Smooth muscle cell (in vitro differentiated cells): Measurements from ENCODE around the gene LOXL4. TPM values are rescaled to one million over a fixed set of nuclear protein-coding genes. Genes with fewer than 3 reads are reported as not detected.

Experiments used
- DNase-seq: peaks from one replicate; lab custom pipeline; 2025; ENCODE audit not compliant: unreplicated experiment; lab: John Stamatoyannopoulos, UW
- H2AFZ ChIP-seq: fragments of 200-600 bp; sonication (generic); 2 replicates; pipeline ENCODE4 v1.6.0; 2016; ENCODE audit warnings: antibody characterized with exemption, low read depth, mild to moderate bottlenecking
- H3F3A ChIP-seq: fragments of 200-600 bp; sonication (generic); 2 replicates; pipeline ENCODE4 v1.6.0; 2017; ENCODE audit warnings: antibody characterized with exemption, low read depth
- H3K27ac ChIP-seq: fragments of 200-600 bp; sonication (generic); 2 replicates; pipeline ENCODE4 v1.5.1; 2016; ENCODE audit warnings: low read depth, mild to moderate bottlenecking
- H3K27me3 ChIP-seq: fragments of 200-600 bp; sonication (generic); 2 replicates; pipeline ENCODE4 v1.6.1; 2016; ENCODE audit warnings: low read depth, mild to moderate bottlenecking
- H3K36me3 ChIP-seq: fragments of 200-600 bp; sonication (generic); 2 replicates; pipeline ENCODE4 v1.5.1; 2016; ENCODE audit warnings: low read depth
- H3K4me1 ChIP-seq: fragments of 200-600 bp; sonication (generic); 2 replicates; pipeline ENCODE4 v1.5.1; 2016; ENCODE audit warnings: low read depth
- H3K4me2 ChIP-seq: fragments of 200-600 bp; sonication (generic); 2 replicates; pipeline ENCODE4 v1.6.0; 2016; ENCODE audit warnings: mild to moderate bottlenecking
- H3K4me3 ChIP-seq: fragments of 200-600 bp; sonication (generic); 2 replicates; pipeline ENCODE4 v1.5.1; 2016; ENCODE audit warnings: mild to moderate bottlenecking
- H3K79me2 ChIP-seq: fragments of 200-600 bp; sonication (generic); 2 replicates; pipeline ENCODE4 v1.6.0; 2016; ENCODE audit warnings: low read depth, mild to moderate bottlenecking
- H3K9ac ChIP-seq: fragments of 200-600 bp; sonication (generic); 2 replicates; pipeline ENCODE4 v1.6.0; 2016; ENCODE audit warnings: low read depth
- H3K9me3 ChIP-seq: fragments of 200-600 bp; sonication (generic); replicated peaks from 2 replicates; pipeline ENCODE4 v1.5.1; 2016; ENCODE audit warnings: low read depth
- H4K20me1 ChIP-seq: fragments of 200-600 bp; sonication (generic); 2 replicates; pipeline ENCODE4 v1.6.0; 2016; ENCODE audit warnings: low read depth
- WGBS: methylation state at CpG from one replicate; pipeline ENCODE4 v1.1.7; 2016; ENCODE audit warnings: low lambda C conversion rate; 5-methylcytosine and 5-hydroxymethylcytosine counted together
- polyA plus RNA-seq: library from polyadenylated mRNA; unstranded; fragments of >200 nt; fragmentation: Nextera tagmentation; extraction: Ambion mirVana; gene quantifications from 2 replicates; pipeline ENCODE4 v1.2.1, GENCODE V29; 2016
- total RNA-seq: library from RNA; depleted of rRNA; stranded (reverse); fragments of >200 nt; gene quantifications from 2 replicates; pipeline ENCODE4 v1.2.3, GENCODE V29; 2014
- TF ChIP-seq, protein P1 (sequence below): fragments of 200-600 bp; sonication (generic); IDR thresholded peaks from 2 replicates; pipeline ENCODE4 v1.5.1; 2017; ENCODE audit warnings: borderline replicate concordance, mild to moderate bottlenecking, antibody characterized with exemption; ENCODE audit not compliant: insufficient read depth, poor library complexity, severe bottlenecking

The LOXL4 gene
- total and polyA plus RNA-seq, 2 experiments from 2014 or later = 19.8 to 60.2 TPM

- no peak overlapping the region for H3K9ac ChIP-seq
- H3K36me3 ChIP-seq = no peaks in the 10 kb centered on the region
- no peaks in the 10 kb centered on the region for H3K9me3 ChIP-seq
- 93% methylated on average over 8 of the region's 8 CpGs for WGBS
- peaks cover 5% of the 10 kb centered on the region for H3K4me1 ChIP-seq
- no peak overlapping the region for H3K4me2 ChIP-seq
- H3K27me3 ChIP-seq = no peaks in the 10 kb centered on the region
- H4K20me1 ChIP-seq = no peaks in the 10 kb centered on the region
- TF ChIP-seq, protein P1, sequence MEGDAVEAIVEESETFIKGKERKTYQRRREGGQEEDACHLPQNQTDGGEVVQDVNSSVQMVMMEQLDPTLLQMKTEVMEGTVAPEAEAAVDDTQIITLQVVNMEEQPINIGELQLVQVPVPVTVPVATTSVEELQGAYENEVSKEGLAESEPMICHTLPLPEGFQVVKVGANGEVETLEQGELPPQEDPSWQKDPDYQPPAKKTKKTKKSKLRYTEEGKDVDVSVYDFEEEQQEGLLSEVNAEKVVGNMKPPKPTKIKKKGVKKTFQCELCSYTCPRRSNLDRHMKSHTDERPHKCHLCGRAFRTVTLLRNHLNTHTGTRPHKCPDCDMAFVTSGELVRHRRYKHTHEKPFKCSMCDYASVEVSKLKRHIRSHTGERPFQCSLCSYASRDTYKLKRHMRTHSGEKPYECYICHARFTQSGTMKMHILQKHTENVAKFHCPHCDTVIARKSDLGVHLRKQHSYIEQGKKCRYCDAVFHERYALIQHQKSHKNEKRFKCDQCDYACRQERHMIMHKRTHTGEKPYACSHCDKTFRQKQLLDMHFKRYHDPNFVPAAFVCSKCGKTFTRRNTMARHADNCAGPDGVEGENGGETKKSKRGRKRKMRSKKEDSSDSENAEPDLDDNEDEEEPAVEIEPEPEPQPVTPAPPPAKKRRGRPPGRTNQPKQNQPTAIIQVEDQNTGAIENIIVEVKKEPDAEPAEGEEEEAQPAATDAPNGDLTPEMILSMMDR = no peak
- no peak overlapping the region for H3K27ac ChIP-seq
- no peaks in the 10 kb centered on the region for H3K79me2 ChIP-seq
- H2AFZ ChIP-seq = no peak overlapping the region
- H3F3A ChIP-seq = peaks cover 4% of the 10 kb centered on the region
- no peak for DNase-seq
- no peak overlapping the region for H3K4me3 ChIP-seq
Observed at GRCh38 chr10:98310701-98311100, 42.7 kb upstream of the LOXL4 start.

DNA sequence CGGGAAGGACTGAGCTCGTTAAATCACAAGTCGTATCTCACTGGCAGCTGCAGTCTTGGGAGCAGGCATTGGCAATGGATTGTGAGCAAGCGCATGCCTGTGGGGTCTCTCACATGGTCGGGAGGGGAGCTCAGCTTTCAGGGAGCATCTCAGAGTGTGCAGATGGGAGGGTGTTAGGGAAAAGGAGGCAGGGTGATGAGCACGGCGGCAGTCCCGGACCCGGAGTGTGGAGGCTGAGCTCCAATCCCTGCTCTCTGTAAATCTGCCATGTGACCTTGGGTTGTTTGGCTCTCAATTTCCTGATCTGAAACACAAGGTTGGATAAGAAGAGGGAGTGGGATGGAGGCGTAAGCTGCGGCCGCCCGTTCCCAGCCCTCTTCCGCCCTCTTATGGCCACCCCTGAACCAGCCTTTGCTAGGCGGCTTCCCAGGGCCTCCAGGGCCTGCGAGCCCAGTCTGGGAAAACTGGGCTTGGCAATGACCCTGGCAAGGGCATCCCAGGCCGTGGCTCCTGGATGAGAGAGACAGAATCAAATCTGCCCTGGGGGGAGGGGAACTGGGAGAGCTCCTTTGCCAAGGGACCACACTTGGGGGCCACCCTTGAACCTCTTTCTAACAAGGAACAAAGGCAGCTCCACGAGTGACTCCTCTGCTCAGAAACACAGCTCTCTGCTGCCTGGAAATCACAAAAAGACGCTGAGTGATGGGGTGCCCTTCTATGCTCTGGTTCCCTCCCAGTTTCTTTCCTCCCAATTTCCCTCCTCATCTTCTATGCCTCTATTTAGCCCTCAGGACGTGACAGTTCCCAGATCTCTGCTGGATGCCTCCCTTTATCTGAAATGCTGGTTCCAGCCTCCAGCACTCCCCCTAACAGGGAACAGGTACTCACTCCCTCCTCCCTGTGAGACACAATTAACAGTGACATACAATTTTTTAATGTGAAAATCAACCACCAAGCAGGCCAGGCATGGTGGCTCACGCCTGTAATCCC lies 41.7 kb upstream of the LOXL4 start:
- peaks cover 5% of the 10 kb centered on the region for H3K4me1 ChIP-seq
- no peak overlapping the region for H3K27ac ChIP-seq
- H3K27me3 ChIP-seq = peaks cover 3% of the 10 kb centered on the region
- H3K4me3 ChIP-seq = no peak overlapping the region
- H3K9ac ChIP-seq = no peak overlapping the region
- H3K9me3 ChIP-seq = no peaks in the 10 kb centered on the region
- TF ChIP-seq, protein P1 = peak; percentile 75
- peak; percentile 54 for DNase-seq
- H2AFZ ChIP-seq = peak overlapping the region; percentile 1
- H3K4me2 ChIP-seq = peak overlapping the region; percentile 65
- H3K36me3 ChIP-seq = no peaks in the 10 kb centered on the region
- no peaks in the 10 kb centered on the region for H4K20me1 ChIP-seq
- H3K79me2 ChIP-seq = no peaks in the 10 kb centered on the region
- H3F3A ChIP-seq = peaks cover 4% of the 10 kb centered on the region
- WGBS = 16% methylated on average over 21 of the region's 21 CpGs

GRCh38 chr10:98308669-98309365 lies 40.8 kb upstream of the LOXL4 start:
- H3K4me3 ChIP-seq = no peak overlapping the region
- H3K9ac ChIP-seq = no peak overlapping the region
- H3K27ac ChIP-seq = no peak overlapping the region

More at GRCh38 chr10:98308669-98309365, 40.8 kb upstream of the LOXL4 start:
- 38% methylated on average over 13 of the region's 13 CpGs for WGBS
- no peak for DNase-seq
- Histone ChIP-seq H3K4me2 (peak overlapping the region; percentile 65), H3F3A (peaks cover 4% of the 10 kb centered on the region), H3K79me2 (no peaks in the 10 kb centered on the region), H2AFZ (peak overlapping the region; percentile 1), H3K27me3 (peaks cover 5% of the 10 kb centered on the region), H3K9me3 (no peaks in the 10 kb centered on the region), H3K4me1 (peaks cover 5% of the 10 kb centered on the region), H4K20me1 (no peaks in the 10 kb centered on the region), H3K36me3 (no peaks in the 10 kb centered on the region)
- TF ChIP-seq, protein P1 = no peak
